Astrocyte (in vitro differentiated cells and primary cell): ENCODE results near the gene ARGFX. TPM values are rescaled to one million over a fixed set of nuclear protein-coding genes. Genes with fewer than 3 reads are reported as not detected.
"Not testable (repeated sequence)": the region's sequence is repeated elsewhere in the genome, so short reads cannot be mapped to it uniquely, and the experiment has no call there.

Experiments used
- DNase-seq: peaks from one replicate; pipeline ENCODE4 v3.0.0-alpha.2; 2010; ENCODE audit warnings: low read depth
- FAIRE-seq: peaks from 2 replicates; lab custom pipeline; 2011; peaks lifted over from hg19 to GRCh38; lab: Jason Lieb, UNC
- H2AFZ ChIP-seq: 2 replicates; pipeline ENCODE4 v1.6.0; 2012; ENCODE audit warnings: low read depth, low read length, inconsistent platforms
- H3K27ac ChIP-seq: 2 replicates; pipeline ENCODE4 v1.5.1; 2011; ENCODE audit warnings: low read depth, low read length, inconsistent platforms
- H3K27me3 ChIP-seq: 2 replicates; pipeline ENCODE4 v1.6.0; 2011; ENCODE audit warnings: low read length, inconsistent platforms; ENCODE audit not compliant: insufficient read depth
- H3K36me3 ChIP-seq: 2 replicates; pipeline ENCODE4 v1.5.1; 2011; ENCODE audit warnings: low read length, inconsistent platforms; ENCODE audit not compliant: insufficient read depth
- H3K4me1 ChIP-seq: 2 replicates; pipeline ENCODE4 v1.5.1; 2011; ENCODE audit warnings: low read length, inconsistent platforms; ENCODE audit not compliant: insufficient read depth
- H3K4me2 ChIP-seq: 2 replicates; pipeline ENCODE4 v1.6.0; 2012; ENCODE audit warnings: low read length, inconsistent platforms
- H3K4me3 ChIP-seq: 2 replicates; pipeline ENCODE4 v1.5.1; 2011; ENCODE audit warnings: low read depth, mild to moderate bottlenecking, low read length, inconsistent platforms; ENCODE audit not compliant: insufficient read depth
- H3K79me2 ChIP-seq: 2 replicates; pipeline ENCODE4 v1.6.0; 2012; ENCODE audit warnings: mild to moderate bottlenecking, low read length, inconsistent platforms; ENCODE audit not compliant: insufficient read depth
- H3K9ac ChIP-seq: 2 replicates; pipeline ENCODE4 v1.6.0; 2012; ENCODE audit warnings: mild to moderate bottlenecking, low read length, inconsistent platforms
- H3K9me3 ChIP-seq: 2 replicates; pipeline ENCODE4 v1.5.1; 2012; ENCODE audit warnings: low read depth, mild to moderate bottlenecking, low read length, inconsistent platforms; ENCODE audit not compliant: insufficient read depth
- H4K20me1 ChIP-seq: 2 replicates; pipeline ENCODE4 v1.6.0; 2012; ENCODE audit warnings: low read length, inconsistent platforms; ENCODE audit not compliant: insufficient read depth
- H3K27ac Mint-ChIP-seq: one replicate; pipeline ENCODE4 v1.8.0; 2021; ENCODE audit warnings: mild to moderate bottlenecking, mixed read lengths; ENCODE audit not compliant: unreplicated experiment
- H3K27me3 Mint-ChIP-seq: one replicate; pipeline ENCODE4 v1.8.0; 2021; ENCODE audit warnings: low read depth, mixed read lengths; ENCODE audit not compliant: unreplicated experiment
- H3K36me3 Mint-ChIP-seq: one replicate; pipeline ENCODE4 v1.8.0; 2021; ENCODE audit warnings: low read depth, mixed read lengths; ENCODE audit not compliant: unreplicated experiment
- H3K4me1 Mint-ChIP-seq: one replicate; pipeline ENCODE4 v1.8.0; 2021; ENCODE audit warnings: low read depth, mixed read lengths; ENCODE audit not compliant: unreplicated experiment
- H3K4me3 Mint-ChIP-seq: one replicate; pipeline ENCODE4 v1.8.0; 2021; ENCODE audit warnings: mild to moderate bottlenecking, moderate library complexity, mixed read lengths; ENCODE audit not compliant: unreplicated experiment
- H3K9me3 Mint-ChIP-seq: one replicate; pipeline ENCODE4 v1.8.0; 2021; ENCODE audit warnings: mild to moderate bottlenecking, mixed read lengths; ENCODE audit not compliant: unreplicated experiment
- CTCF ChIP-seq: IDR thresholded peaks from 2 replicates; pipeline ENCODE4 v1.5.1; 2011; ENCODE audit warnings: low read depth, mild to moderate bottlenecking, inconsistent platforms, low read length, moderate library complexity; ENCODE audit not compliant: insufficient read depth
- EZH2 ChIP-seq: IDR thresholded peaks from 2 replicates; pipeline ENCODE4 v1.6.1; 2012; ENCODE audit warnings: mild to moderate bottlenecking, low read length, inconsistent platforms; ENCODE audit not compliant: insufficient read depth
- total RNA-seq: library from RNA; stranded (reverse); gene quantifications from 2 replicates; pipeline ENCODE4 v1.2.1, GENCODE V29; 2021

Gene ARGFX
- total RNA-seq, 1 donor from 2014 or later, result not detected

DNA sequence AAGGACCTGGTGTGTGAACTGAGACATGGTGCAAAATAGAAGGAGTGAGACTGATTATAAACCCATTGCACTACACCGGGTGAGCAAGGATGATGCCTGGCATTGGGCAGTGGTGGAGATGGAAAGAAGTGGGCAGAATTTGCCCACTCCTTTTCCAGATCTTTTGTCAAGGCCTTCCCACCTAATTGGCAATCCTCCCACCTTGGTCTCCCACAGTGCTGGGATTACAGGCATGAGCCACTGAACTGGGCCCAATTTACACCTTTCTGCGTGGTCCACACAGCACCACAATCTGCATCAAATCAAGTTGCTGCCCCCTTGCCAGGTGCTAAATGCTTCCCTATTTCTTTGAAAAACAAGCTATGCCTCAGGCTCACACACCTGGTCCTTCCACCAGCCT is 30.8 kb downstream of the ARGFX start:
- H4K20me1 ChIP-seq, result no peaks in the 10 kb centered on the region
- Mint-ChIP-seq H3K36me3 (no peaks in the 10 kb centered on the region), H3K27ac (no peak overlapping the region), H3K9me3 (no peaks in the 10 kb centered on the region), H3K4me3 (no peak overlapping the region), H3K27me3 (peaks cover 2% of the 10 kb centered on the region), H3K4me1 (no peaks in the 10 kb centered on the region)
- H3K27me3 ChIP-seq, result no peaks in the 10 kb centered on the region
- FAIRE-seq (no peak), DNase-seq (no peak)
- H3K79me2 ChIP-seq, result no peaks in the 10 kb centered on the region
- no peak for TF ChIP-seq EZH2
- TF ChIP-seq CTCF, result no peak
- H3K9ac ChIP-seq, result no peak overlapping the region
- no peak overlapping the region for H3K4me2 ChIP-seq
- no peaks in the 10 kb centered on the region for H3K36me3 ChIP-seq
- H3K9me3 ChIP-seq, result no peaks in the 10 kb centered on the region
- H2AFZ ChIP-seq, result no peak overlapping the region
- no peak overlapping the region for H3K4me3 ChIP-seq
- no peak overlapping the region for H3K27ac ChIP-seq
- H3K4me1 ChIP-seq, result no peaks in the 10 kb centered on the region

- not testable (repeated sequence) for H2AFZ ChIP-seq, H3K27me3 Mint-ChIP-seq, FAIRE-seq, H3K4me2 ChIP-seq, H3K27me3 ChIP-seq, H4K20me1 ChIP-seq, H3K27ac ChIP-seq, H3K4me3 Mint-ChIP-seq, H3K4me3 ChIP-seq, H3K4me1 Mint-ChIP-seq, H3K79me2 ChIP-seq, H3K9me3 ChIP-seq, DNase-seq, H3K27ac Mint-ChIP-seq, H3K4me1 ChIP-seq, H3K36me3 ChIP-seq, H3K9me3 Mint-ChIP-seq, H3K36me3 Mint-ChIP-seq, H3K9ac ChIP-seq
Measured at GRCh38 chr3:121599900-121600299, 32.2 kb downstream of the ARGFX start.

GRCh38 chr3:121601212-121601812 is 33.6 kb downstream of the ARGFX start:
- H3K36me3 ChIP-seq, result no peaks in the 10 kb centered on the region
- H4K20me1 ChIP-seq, result no peaks in the 10 kb centered on the region
- no peak overlapping the region for H3K27ac ChIP-seq
- no peaks in the 10 kb centered on the region for H3K4me1 ChIP-seq
- FAIRE-seq (no peak), DNase-seq (no peak)
- Mint-ChIP-seq H3K36me3 (no peaks in the 10 kb centered on the region), H3K27me3 (no peaks in the 10 kb centered on the region), H3K27ac (no peak overlapping the region), H3K4me1 (no peaks in the 10 kb centered on the region), H3K9me3 (no peaks in the 10 kb centered on the region), H3K4me3 (no peak overlapping the region)
- no peaks in the 10 kb centered on the region for H3K79me2 ChIP-seq
- H3K9me3 ChIP-seq, result no peaks in the 10 kb centered on the region
- no peak overlapping the region for H2AFZ ChIP-seq
- no peaks in the 10 kb centered on the region for H3K27me3 ChIP-seq
- no peak overlapping the region for H3K4me3 ChIP-seq
- no peak overlapping the region for H3K9ac ChIP-seq
- no peak overlapping the region for H3K4me2 ChIP-seq
- no peak for TF ChIP-seq CTCF
- no peak for TF ChIP-seq EZH2
